Measurements from ENCODE around the gene KNSTRN.

KNSTRN gene

GRCh38 chr15:40346579-40347558 is 35.7 kb upstream of the KNSTRN start:
- DNase-seq (ENCODE audit: low read depth) = no peak
- no peak overlapping the region for H3K4me3 ChIP-seq (ENCODE audit: control insufficient read depth, low read depth, low read length)
- no peak for TF ChIP-seq CTCF (conservative IDR thresholded peaks at IDR 0.05; ENCODE audit: control insufficient read depth, insufficient read depth, low read depth, low read length)

GRCh38 chr15:40347559-40348473 is 34.7 kb upstream of the KNSTRN start:
- no peak overlapping the region for H3K4me3 ChIP-seq (ENCODE audit: control insufficient read depth, low read depth, low read length)
- DNase-seq (ENCODE audit: low read depth) = no peak
- TF ChIP-seq CTCF (conservative IDR thresholded peaks at IDR 0.05; ENCODE audit: control insufficient read depth, insufficient read depth, low read depth, low read length) = no peak

GRCh38 chr15:40348474-40348870 is 34.0 kb upstream of the KNSTRN start:
- DNase-seq (ENCODE audit: low read depth) = no peak
- no peak overlapping the region for H3K4me3 ChIP-seq (ENCODE audit: control insufficient read depth, low read depth, low read length)
- no peak for TF ChIP-seq CTCF (conservative IDR thresholded peaks at IDR 0.05; ENCODE audit: control insufficient read depth, insufficient read depth, low read depth, low read length)

GRCh38 chr15:40349163-40349562 is 33.4 kb upstream of the KNSTRN start:
- no peak for TF ChIP-seq CTCF (conservative IDR thresholded peaks at IDR 0.05; ENCODE audit: control insufficient read depth, insufficient read depth, low read depth, low read length)
- H3K4me3 ChIP-seq (ENCODE audit: control insufficient read depth, low read depth, low read length) = no peak overlapping the region
- no peak for DNase-seq (ENCODE audit: low read depth)

GRCh38 chr15:40352281-40352901 is 30.1 kb upstream of the KNSTRN start:
- no peak for TF ChIP-seq CTCF (conservative IDR thresholded peaks at IDR 0.05; ENCODE audit: control insufficient read depth, insufficient read depth, low read depth, low read length)
- no peak overlapping the region for H3K4me3 ChIP-seq (ENCODE audit: control insufficient read depth, low read depth, low read length)
- DNase-seq (ENCODE audit: low read depth) = no peak

GRCh38 chr15:40353697-40354096 is 28.8 kb upstream of the KNSTRN start:
- H3K4me3 ChIP-seq (ENCODE audit: control insufficient read depth, low read depth, low read length) = no peak overlapping the region
- no peak for TF ChIP-seq CTCF (conservative IDR thresholded peaks at IDR 0.05; ENCODE audit: control insufficient read depth, insufficient read depth, low read depth, low read length)
- no peak for DNase-seq (ENCODE audit: low read depth)

Data from fibroblast of mammary gland (primary cell).